Keratinocyte (primary cell): ENCODE measurements around the gene ERCC3.

Experiments
- EZH2 ChIP-seq: IDR thresholded peaks from one replicate; pipeline ENCODE4 v1.6.1; 2012; ENCODE audit warnings: inconsistent platforms, mild to moderate bottlenecking, low read length, moderate library complexity
- TF ChIP-seq, protein P1 (sequence below), 3 experiments: IDR thresholded peaks in 1 of 3; conservative IDR thresholded peaks in 1 of 3; optimal IDR thresholded peaks in 1 of 3; 2 replicates in 2 of 3; 3 replicates in 1 of 3; pipeline versions ENCODE3 to v1.5.1; 2011; ENCODE audit warnings: low read length in 3 of 3, mild to moderate bottlenecking in 3 of 3, moderate library complexity in 2 of 3, control low read depth in 1 of 3, inconsistent platforms in 1 of 3; ENCODE audit not compliant: insufficient read depth in 2 of 3; ENCODE audit errors: extremely low read depth in 1 of 3

- TF ChIP-seq, protein P1, sequence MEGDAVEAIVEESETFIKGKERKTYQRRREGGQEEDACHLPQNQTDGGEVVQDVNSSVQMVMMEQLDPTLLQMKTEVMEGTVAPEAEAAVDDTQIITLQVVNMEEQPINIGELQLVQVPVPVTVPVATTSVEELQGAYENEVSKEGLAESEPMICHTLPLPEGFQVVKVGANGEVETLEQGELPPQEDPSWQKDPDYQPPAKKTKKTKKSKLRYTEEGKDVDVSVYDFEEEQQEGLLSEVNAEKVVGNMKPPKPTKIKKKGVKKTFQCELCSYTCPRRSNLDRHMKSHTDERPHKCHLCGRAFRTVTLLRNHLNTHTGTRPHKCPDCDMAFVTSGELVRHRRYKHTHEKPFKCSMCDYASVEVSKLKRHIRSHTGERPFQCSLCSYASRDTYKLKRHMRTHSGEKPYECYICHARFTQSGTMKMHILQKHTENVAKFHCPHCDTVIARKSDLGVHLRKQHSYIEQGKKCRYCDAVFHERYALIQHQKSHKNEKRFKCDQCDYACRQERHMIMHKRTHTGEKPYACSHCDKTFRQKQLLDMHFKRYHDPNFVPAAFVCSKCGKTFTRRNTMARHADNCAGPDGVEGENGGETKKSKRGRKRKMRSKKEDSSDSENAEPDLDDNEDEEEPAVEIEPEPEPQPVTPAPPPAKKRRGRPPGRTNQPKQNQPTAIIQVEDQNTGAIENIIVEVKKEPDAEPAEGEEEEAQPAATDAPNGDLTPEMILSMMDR (optimal IDR thresholded peaks at IDR 0.05 in 1 of 3, IDR thresholded peaks at IDR 0.05 in 1 of 3, conservative IDR thresholded peaks at IDR 0.05 in 1 of 3; ENCODE audit: extremely low read depth in 1 of 3, insufficient read depth in 2 of 3, low read length in 3 of 3): no peak
- no peak for TF ChIP-seq EZH2
Measured at GRCh38 chr2:127293748-127294562, at the start of gene ERCC3.
